Stimulated activated CD4-positive, alpha-beta T cell treated with anti-CD3 and anti-CD28 coated beads, Interleukin-2, amount 100 ng/mL, for 4 hours (primary cell): ENCODE data around the gene NR2F1-AS1.
"Not testable (repeated sequence)": the region's sequence is repeated elsewhere in the genome, so short reads cannot be mapped to it uniquely, and the experiment has no call there.

Experiments
- DNase-seq: peaks from one replicate; pipeline ENCODE4 v3.0.0-alpha.2; 2020; ENCODE audit warnings: low read depth

Gene NR2F1-AS1

GRCh38 chr5:93576994-93577853 is 3.8 kb downstream of the NR2F1-AS1 start:
- no peak for DNase-seq

- DNase-seq = no peak
Measured at GRCh38 chr5:93575461-93576414, 5.3 kb downstream of the NR2F1-AS1 start.

DNA sequence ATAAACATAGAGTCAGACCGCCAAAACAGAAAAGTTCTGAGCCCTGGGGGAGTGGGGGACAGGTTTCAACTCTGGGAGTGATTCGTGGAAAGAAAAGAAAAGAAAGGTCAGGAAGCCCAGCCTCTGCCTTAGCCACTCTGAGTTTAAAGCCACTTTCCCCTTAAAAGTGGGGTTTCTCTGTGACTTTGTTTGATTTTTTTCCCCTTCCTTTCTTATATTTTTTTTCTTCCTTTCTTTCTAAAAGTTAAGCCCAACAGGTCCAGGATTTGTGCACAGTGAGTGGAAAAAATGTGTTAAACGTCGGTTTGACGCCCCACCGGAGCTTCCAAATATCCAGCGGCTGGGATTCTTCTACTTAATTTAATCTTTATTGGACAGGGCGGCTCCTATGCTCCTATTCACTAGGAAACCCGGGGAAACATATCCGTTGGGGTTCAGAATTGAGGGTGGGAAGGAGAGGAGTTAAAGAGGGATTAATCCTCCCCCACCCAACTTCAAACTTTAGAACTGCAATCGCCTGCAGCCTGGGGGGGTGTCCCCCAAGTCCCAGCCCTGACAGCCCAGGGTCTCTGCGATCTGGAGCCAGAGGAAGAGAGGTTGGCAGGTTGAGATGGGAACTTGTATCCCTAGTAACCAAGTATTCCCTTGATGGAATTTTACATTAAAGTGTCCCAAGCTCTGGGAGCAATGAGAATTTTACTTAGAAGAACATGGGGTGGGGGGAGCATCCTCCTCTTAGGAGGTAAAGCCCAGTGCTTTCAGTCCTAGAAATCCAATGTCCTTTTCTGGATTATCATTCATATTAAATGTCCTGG is 6.3 kb downstream of the NR2F1-AS1 start:
- DNase-seq = no peak

DNA sequence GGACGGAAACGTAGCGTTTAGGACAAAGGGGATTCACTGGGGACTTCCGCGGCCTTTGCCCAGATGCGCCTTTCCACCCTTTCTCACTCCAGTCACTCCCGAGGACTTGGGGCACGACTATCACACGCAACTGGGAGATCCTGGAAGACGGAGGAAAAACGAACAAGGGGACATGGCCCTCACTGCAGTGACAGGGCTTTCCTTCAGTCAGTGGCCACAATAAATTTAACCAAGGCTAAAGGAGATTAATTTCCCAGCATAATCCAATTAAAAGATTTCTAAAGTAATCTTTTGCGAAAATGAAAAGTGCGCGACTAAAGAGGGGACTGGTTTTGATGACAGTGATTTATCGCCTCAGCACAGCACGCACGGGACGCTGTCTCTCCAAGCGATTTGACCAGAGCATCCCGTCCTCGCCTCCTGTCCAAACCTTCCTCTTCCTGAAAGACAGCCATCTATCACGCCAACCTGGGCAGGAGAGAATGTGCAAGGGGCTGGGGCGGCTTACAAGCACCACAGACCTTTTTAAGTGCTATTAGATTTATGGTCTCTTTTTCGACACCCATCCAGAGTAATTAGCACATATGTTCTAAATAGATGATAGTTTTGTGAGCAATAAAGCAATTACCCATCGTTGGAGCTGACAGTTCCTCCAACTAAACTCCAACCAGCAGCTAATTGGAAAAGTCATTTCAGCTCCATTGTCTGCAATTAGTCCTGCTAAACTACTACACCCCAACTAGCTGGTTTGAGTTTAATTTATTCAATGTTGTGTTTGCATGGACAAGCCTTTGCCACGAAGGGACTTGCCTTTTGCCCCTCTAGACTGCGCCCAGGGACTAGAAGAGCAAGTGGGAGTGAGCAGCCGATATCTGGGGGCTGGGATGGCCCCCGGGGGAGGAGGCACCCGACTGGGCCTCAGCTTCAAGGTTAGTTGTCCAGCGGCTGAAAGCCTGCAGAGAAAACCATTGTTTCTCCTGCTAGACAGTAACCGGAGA is 7.4 kb downstream of the NR2F1-AS1 start:
- DNase-seq = no peak

DNA sequence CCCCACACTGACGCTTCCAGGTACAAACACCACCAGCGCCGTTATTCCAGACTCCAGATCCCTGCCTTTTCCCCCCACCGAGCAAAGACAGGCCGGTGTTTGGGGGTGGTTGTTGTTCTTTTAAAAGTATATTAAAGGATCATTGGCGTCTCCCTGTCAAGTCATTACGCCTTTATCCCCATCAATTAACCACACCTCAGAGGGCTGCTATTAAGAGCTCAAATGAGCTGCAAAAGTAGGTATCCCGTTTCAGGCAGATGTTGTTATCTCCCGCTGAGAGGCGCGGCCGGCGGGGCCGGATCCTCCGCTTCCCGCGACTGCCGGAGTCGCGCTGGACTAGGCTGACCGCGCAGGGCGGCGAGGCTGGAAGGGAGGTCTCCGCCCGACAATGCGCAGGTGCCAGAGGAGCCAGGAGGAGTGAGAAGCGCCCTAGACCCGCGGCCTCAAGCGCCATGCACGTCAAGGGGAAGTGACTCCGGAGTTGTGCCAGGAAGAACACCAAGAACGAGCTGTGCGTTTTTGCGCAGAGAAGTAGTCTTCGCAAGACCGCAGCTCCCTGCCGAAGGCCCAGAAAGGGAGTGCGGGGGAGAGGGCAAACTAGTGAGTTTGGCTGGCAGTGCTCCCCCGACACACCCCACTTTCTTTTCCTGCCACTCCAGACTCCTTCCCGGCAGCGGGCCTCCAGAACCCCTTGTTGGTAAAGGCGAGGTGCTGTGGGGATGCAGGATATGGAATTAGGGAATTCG is 8.2 kb downstream of the NR2F1-AS1 start:
- DNase-seq = no peak

- no peak for DNase-seq
Measured at GRCh38 chr5:93572101-93572607, 8.9 kb downstream of the NR2F1-AS1 start.

- no peak for DNase-seq
Measured at GRCh38 chr5:93571114-93571949, 9.7 kb downstream of the NR2F1-AS1 start.

- DNase-seq = no peak
Measured at GRCh38 chr5:93570294-93571113, 10.5 kb downstream of the NR2F1-AS1 start.

- no peak for DNase-seq
Measured at GRCh38 chr5:93569300-93570160, 11.5 kb downstream of the NR2F1-AS1 start.

DNA sequence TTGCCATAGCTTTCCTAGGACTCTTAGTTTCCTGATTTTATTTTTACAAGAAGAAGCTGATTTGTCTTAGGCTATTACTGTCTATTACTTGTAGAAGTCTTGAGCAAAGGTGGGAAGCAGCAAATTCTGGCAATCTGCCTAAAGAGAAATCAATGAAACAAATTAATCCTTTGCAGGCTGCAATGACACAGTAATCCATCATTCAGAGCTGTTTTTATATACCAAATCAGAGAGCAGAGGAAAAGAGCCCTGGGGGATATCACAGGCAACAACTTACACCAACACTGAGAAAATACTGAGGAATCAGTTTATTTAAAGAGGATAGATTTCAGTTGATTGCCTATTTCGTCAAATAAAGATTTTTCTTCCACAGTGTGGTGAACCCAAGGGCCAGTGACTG is 13.6 kb downstream of the NR2F1-AS1 start:
- no peak for DNase-seq

DNA sequence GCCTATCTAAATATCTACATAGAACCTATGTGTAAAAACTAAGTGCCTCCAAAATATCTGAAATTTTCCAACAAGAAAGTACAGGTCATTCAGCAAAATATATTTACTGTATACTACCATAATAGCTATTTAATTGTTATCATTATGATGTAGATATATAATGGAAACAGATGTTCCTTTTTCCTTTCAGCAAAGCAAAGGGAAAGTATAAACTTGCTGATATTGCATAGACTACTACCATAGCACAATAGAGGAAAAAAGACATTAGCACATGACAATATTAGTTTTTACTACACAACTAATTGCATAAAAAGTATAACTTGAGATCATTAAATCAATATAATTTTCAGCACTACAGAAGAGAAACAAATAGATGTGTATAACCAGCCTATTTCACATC is 14.9 kb downstream of the NR2F1-AS1 start:
- DNase-seq = no peak

GRCh38 chr5:93557021-93557604 is 23.9 kb downstream of the NR2F1-AS1 start:
- no peak for DNase-seq

DNA sequence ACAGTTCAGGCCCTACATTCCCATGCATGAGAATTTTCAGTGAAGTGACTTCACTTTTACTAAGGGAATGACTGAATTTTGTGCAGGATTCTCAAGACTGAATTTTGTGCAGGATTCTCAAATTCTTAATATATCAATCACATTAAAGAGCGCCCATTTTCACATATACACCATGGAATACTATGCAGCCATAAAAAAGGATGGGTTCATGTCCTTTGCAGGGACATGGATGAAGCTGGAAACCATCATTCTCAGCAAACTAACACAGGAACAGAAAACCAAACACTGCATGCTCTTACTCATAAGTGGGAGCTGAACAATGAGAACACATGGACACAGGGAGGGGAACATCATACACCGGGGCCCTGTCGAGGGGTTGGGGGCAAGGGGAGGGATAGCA is 31.4 kb downstream of the NR2F1-AS1 start:
- DNase-seq = not testable (repeated sequence)

- DNase-seq = no peak
Measured at GRCh38 chr5:93545872-93546271, 35.1 kb downstream of the NR2F1-AS1 start.

DNA sequence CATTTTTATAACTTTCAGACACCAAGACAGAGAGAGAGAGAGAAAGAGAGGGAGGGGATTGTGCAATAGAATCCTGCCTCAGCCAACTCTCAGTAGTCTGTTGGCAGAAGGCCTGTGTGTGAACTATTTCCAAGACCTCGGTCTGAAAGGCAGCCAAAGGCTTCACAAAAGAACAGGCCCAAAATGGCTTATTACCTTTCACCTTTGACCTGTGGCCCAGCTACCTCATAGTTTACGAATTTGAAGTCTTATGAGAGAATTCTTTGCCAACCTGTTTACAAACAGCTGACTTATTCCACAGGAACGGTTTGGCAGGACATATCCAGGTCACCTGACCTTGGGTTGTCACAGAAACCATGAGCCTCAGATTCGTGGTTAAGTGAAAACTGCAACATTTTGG is 48.6 kb downstream of the NR2F1-AS1 start:
- no peak for DNase-seq

- not testable (repeated sequence) for DNase-seq
Measured at GRCh38 chr5:93521815-93522214, 59.2 kb downstream of the NR2F1-AS1 start.

DNA sequence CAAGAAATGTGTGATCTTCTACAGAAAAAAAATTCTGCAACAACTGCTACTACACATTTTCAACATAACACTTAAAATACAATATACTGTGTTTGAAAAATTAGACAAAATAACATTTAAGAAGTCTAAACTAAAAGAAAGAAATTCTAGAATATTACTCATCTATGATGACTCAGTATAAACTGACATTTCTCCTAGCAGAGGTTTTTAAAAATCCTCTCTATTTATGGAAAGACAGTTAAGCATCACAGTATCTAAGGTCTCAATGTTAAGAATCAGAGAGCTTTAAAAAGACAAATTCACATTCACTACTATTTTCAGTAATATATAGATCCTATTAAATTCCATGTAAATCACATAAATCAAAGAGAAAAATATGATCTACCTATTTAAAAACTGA is 61.3 kb downstream of the NR2F1-AS1 start:
- DNase-seq = no peak
